DMS 273 (cell line): ENCODE measurements around the gene ZNF462.

ENCODE experiments used
- DNase-seq: peaks from one replicate; lab custom pipeline; 2025; ENCODE audit not compliant: unreplicated experiment; lab: John Stamatoyannopoulos, UW

The ZNF462 gene

DNA sequence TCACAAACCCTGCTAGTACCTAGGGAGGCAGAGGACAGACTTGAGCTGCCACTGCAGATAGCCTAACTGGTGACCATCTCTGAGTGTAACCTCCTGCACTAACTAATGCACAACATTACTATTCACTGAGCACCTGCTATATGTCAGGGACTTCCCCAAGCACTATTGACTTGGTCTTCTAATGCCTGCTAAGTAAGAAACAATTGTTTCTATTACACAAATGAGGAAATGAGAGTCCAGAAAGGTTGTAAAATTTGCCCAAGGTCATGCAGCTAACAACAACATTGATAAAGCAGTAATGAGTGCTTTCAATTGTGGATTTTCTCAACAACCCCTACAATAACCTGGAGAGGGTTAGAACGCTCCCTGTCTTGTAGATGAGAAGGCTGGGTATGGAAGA, 183.7 kb downstream of the ZNF462 start:
- no peak for DNase-seq

DNA sequence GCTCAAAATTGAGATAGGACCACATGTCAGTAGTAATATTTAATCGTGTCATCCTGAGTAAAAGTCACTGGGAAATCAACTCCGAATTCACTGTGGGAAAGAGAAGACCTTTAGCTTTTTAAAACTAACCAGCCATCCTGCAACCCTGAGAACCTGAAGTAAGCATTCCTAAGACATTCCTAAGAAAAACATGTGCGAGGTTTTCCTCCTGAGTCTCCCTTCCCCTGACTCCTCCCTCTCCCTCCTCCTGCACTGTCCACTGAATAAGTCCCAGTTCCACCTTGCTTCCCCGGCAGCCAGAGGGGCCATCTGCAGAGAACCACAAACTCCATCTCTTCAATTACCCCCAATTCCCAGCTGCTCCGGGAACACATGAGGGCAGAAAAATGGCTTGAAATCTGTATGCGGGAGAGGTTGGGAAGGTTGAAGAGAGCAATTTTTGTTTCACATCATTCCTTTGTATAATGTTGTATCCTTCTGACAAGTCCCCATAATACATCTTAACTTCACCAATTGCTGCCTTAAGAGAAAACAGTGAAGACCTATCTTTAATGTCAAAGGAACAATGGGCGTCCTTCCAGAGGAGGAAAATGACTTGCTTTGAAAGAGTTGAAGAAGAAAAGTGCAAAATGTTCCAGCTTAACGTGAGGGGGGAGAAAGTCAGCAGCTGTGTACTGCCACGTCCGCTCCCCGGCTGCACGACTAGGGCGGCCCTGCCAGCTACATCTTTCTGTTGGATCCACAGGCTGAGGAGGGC, 186.3 kb downstream of the ZNF462 start:
- no peak for DNase-seq

DNA sequence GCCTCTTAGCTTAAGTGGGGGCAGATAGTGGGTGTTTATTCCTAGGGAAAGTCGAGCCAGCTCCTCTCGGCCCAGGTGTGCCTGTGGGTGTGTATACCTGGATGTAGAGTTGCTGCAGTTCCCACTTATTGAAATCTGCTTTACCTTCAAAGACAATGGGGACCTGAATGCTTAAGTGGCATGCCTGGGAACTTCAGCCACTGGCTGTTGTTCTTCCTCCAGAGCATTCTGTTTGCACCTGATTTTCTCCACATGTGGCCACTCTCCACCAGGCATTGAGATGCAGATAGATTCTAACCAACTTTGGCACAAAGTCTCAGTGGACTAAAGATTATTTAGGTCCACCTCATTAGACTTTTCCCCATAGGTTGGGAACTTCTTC, 186.8 kb downstream of the ZNF462 start:
- no peak for DNase-seq

DNA sequence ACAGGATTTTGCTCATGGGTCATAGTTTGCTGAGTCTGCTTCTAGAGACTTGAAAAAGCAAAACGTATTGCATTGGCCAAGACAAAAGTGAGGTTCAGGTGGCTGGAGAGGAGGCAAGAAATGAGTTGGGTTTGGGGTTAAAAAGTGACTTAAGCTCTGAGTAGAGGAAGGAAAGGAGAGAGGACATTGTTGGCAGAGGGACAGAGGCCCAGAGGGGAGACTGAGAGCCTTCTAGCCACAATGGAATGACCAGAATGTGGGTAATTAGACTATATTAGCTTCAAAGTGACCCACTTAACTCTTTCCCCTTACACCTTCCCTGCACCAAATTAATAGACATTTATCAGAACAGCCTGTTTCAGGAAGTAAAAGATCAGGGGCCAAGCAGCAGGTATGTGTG, 188.4 kb downstream of the ZNF462 start:
- DNase-seq, result no peak

DNA sequence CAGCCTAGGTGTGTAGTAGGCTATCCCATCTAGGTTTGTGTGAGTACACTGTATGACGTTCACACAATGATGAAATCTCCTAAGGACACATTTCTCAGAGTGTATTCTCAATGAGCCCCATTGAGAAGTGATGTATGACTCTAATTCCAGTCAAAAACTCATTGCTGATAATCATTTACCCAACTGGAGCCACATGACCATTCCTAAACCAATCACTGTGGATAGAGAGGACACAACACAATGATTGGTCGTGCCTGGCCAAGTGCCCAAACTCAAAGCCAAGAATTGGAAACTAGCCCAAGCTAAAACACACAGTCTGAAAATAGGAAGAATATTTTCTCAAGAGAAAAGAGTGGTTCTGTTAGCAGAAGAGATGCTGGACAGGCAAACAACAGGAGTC, 191.2 kb downstream of the ZNF462 start:
- DNase-seq, result no peak

DNA sequence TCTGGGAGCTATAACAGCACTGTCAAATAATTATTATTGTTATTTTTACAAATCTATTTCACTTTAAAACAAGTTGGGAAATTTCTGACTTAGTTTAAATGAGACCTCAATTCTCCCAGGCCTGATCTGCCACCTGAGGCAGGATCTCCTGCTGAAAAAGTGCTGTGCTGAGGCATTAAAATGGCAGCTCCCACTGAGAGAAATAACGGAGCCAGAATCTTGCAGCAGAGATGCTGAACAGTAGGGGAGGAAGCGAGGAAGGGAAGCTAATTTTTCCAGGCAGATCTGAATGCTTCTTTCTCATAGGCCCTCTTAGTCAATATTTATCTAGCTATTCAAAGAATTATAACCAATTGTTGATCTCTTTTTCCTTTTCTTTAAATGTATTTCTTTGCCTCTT, 196.3 kb downstream of the ZNF462 start:
- DNase-seq, result no peak

DNA sequence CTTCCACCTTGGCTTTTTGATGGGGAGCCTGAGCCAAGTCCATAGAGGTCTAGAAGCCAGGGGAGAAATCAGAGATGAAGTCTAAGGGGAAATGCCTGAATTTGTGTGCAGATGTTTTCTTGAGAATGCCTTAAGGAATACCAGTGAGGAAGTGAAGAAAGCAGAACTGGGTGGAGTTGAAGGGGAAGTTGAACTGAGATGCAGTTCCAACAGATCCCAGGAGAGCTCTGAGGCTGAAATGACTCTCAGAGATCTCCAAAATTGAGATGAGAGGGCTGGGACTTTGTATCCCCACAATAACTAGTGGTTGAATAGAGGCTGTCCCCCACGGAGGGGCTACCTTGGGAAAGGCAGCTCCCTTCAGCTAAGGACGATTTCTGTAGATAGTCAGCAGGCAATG, 197.1 kb downstream of the ZNF462 start:
- DNase-seq, result no peak
